NCI-H2029 treated with DMSO at 0.1 percent for 48 hours (cell line): ENCODE measurements around the gene EBF3.

Experiments
- DNase-seq: peaks from one replicate; lab custom pipeline; 2025; lab: John Stamatoyannopoulos, UW

The EBF3 gene

DNA sequence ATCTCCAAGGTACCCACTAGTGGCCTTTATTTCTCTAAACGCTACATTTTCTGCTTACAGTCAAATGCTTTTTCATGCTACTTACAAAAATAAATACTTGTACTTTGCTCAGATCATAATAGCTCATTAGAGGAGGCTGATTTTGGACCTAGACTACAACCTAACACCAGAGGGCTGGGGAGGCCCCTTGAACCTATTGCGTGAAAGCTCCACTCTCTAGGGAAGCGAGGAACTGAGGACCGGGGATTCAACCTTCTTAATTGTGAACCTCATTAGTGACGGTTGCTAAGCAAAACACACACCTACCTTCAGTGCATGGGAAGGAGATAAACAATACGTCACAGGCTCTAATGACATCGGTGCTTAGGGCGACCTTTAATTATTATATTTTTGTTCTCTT lies 92.1 kb downstream of the EBF3 start:
- no peak for DNase-seq

DNA sequence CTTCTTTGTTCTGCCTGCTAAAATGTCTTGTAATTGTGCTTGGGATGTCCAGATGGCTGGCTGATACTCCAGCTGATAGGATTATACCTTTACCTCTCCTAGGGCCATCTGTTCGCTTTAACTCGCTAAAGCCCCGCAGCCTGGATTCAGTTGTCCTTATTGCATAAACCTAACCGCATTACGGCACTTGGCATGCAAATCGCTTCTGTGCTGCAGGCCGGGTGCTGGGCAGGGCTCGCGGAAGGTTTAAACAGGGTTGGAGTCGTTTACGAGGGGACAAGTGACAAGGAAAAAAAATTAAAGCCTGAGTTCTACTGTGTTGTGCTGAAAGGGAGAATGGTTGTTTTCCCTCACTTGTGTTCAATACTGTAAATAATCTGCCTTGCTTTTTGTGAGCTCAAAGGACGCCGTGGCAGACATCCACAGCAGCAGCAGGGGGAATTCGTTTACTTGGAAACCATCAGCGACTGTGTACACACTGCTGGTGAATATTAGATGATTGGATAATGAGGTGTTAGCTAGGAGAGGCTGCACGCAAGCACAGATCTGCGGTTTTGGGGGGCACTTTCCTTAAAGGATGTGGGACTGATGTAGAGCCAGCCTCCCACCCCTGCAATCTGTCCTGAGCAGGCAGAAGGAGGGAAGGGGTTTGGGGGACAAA lies 93.0 kb downstream of the EBF3 start:
- DNase-seq, result no peak

DNA sequence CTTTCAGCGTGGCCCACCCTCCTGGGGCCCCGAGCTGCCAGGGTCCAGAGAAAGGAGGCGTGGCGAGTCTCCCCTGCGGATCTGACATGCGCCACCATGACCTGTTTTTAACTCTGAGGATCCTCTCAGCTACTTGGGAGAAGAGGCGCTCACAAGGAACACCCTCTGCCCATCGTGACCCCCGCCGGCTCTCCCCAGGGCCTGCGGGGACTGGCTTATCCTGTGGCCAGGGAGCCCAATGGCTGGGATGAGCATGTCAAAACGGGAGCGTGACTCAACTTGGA lies 93.7 kb downstream of the EBF3 start:
- no peak for DNase-seq

DNA sequence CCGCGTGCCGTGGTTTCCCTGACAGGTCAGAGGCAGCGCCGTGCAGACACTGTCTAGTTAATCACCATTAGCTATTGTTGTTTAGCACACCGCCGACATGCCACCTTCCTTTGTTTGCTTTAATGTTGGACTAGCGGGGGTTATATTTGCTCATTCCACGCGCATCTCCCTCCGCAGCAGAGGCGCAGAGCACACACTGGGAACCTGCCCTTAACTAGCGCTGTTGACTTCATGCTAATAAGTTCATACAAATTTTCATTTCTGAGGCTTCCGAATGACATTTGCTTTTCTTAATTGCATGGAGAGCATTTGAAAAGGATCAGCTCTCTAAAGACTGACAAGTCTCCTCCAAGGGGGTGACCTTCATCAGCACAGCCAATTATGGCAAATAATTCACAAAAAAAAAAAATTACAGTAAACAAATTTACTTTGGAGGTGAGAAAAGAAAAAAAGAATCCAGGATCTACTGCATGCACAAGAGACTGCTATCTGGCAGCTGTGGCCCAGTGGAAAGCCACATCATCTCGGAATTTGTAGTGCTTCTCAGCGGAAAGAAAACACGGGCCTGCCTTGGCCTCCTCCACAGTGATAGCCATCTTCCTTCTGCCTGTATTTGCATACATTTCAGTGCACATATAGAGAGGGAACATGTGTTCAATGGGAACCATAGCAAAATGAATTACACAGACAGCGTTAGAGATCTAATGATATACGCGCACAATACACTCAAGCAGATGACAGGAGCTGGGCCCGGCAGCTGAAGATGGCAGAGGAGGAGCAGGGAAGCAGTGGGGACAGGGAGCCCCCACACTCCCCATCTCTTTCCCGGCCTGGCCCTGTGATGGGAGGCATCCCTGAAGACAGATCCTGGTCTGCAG lies 94.2 kb downstream of the EBF3 start:
- DNase-seq, result no peak

DNA sequence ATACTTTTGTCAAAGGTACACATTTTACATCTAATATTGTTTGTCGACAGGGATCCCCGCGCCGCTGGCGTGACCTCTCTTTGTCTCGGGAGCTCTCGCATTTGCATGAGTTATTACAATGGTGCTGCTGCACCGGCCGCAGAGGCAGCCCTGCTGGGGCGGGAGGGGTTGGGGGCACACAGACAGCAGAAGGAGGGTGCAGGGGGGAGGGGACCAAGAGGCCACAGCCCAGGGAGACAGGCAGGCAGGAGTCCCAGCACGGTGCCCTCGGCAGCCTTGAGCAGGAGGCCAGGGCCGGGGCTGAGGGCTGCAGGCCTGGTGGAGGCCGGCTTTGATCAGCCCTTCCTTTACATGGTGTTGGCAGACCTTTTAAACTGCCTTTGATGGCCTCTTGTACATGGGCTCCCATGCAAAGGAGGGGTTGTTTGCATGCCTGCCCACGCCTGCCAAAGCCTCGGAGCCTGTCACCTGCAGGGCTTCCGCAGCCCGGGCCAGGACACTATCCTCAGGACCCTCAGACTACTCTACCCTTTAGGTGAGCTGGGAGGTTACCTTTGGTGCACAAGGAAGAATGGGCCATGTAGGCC lies 95.5 kb downstream of the EBF3 start:
- no peak for DNase-seq

DNA sequence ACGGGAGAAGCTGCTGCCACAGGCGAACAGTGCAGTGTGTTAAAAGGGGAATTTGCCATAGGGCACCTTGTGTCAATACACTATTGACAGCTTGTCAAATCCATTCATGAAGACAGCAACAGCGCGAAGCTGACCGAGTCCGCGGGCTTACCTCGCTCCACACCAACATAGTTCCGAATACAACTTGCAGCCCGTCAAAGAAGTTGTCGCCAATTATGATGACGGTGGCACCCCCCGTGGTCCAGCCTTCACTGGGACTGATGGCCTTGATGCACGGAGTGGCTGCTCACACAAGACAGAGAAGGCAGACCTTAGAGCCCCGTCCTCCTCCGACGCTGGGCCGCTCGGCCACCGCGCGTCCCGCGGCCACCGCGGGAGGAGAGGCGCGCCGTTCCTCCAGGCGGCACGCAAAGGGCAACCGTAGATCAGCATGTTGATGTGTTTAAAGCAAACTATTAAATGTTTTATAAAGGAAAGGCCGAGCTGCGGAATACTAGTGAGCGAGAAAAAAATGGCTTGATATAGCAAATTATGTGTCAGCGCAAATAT lies 96.4 kb downstream of the EBF3 start:
- DNase-seq, result no peak

DNA sequence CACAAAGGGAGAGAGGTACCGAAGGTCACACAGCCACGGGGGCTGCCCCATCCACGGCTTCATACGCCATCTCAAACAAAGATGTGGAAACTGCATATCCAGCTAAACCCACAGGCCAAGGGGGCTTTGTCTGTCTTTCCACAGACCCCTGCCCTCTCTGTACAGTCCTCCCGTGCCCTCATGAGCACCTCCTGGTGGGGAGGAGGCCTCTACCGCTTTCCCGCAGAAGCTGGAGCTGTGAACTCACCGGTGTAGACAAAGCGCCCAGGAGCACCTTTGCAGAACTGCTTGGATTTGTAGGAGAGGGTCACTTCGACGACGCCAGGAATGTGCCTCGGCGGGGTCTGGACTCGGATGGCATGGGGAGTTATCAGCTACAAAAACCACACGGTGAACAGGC lies 97.2 kb downstream of the EBF3 start:
- no peak for DNase-seq

DNA sequence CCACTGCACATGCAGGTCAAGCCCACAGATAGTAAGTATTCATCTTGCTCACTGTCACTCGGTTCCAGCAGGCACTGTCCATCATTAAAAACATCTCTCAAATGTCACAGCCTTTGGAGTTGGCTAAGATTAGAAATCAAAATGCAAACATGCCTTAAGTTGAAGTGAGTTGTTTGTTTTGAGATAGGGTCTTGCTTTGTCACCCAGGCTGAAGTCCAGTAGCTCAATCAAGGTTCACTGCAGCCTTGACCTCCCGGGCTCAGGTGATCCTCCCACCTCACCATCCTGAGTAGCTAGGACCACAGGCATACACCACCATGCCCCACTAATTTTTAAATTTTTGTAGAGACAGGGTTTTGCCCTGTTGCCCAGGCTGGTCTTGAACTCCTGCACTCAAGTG lies 98.1 kb downstream of the EBF3 start:
- DNase-seq, result no peak

DNA sequence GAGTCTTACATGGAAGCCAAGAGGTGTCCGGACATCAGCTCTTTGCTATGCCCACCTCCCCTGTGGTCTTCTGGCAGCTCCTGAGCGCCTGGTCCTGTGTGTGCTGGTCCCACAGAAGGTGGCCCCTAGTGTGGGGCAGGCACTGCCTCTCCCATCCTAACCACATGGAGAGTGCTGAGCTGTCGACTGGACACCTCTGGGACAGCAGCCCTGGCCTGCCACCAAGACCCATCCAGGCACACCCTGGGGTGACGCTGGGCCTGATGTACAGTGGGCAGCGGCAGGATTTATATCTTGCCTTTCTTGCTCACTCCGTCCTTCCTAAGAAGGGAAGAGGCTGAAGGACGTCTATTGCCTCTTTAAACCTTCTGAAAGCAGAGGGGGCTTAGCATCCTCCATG lies 98.7 kb downstream of the EBF3 start:
- DNase-seq, result no peak

DNA sequence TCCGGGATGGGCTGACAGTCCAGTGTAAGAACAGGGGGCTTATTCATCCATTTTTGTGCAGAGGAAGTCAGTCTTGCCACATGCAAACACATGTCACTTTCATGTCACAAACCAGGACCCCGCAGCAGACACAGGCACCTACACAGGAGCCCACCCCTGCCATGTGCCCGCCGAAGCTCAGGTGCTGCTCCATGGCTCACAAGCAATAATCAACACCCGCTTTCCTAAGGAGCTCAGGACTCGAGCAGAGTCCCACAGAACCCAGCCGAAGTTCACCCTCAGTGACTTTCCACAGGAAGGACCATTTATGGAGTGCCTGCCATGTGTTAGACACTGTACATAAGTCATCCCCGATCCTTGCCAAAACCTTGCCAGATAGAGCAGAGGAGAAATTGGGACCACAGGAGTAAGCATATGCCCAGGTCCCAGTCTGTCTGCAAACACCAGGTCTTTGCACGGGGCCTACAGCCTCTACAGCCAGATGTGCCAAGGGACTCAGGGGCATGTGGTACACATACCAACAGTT lies 99.4 kb downstream of the EBF3 start:
- no peak for DNase-seq

DNA sequence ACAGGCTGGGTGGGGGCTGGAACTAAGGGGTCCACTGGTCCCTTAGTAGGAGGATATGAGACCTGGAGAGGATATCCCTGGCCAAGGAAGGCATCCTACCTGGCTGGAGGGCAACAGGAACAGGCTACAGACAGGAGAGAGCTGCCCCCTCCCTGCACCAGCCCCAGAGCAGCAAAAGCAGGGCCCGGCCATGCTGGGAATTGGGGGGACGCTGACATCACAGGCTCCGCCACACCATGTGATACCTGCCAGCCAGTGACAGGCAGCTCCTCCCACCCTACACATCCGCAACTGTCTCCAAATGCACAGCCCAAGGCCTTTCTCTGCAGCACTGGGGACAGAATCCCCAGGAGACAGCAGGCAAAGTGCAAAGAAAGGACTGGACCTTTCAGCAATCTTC lies 100.0 kb downstream of the EBF3 start:
- DNase-seq, result no peak

DNA sequence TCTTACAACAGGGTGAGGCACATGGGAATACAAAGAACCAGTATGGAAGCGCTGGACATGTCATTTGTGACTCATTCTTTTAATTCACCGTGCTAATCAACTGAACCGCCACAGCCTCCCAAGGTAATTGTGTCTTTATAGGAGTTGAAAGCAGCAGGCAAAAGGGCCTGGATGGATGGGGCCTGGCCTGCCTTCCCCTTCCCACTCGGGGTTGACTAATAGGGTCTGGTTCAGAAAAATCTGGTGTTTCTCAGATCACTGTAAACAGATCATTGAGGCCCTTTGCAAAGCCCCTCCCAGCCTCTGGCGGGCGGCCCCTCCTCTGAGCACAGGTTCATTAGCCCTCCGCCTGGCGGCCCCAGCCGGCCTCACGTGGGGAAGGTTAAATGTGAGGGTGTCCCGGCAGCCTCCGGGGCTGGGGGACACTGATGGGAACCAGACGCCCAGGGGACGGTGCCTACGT lies 100.8 kb downstream of the EBF3 start:
- no peak for DNase-seq

DNA sequence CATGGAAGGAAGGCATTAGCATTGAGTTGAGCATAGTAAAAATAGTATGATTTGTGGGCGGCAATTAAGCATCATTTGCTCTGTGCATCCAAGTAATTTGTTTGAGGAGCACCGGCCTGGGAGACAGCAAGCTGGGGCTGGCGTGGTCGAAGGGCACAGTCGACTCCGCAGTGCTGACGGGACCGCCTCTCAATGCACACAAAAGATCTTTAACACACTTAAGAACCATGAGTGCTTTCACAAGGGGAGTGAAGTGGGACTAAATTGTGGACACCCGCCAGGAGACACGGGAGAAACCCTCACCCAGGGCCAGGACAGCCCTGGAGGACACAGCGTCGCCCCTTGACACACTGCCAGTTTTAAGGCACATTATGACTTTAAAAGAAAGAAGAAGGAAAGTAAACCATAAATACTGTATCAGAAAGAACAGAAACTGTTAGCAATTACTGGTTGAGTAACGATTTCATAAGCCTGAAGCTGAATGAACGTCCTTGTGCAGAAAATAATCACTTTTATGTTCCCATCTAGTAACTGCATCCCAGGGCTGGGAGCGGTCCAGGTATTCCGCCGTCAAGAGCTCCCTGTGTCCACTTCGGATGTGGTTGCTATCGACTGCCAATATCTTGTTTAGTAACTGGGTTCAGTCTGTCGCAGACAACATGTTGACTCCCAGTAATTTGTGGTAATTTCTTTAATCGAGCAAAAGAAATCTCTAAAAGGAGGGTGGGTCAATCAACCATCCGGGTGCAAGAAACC lies 102.1 kb downstream of the EBF3 start:
- no peak for DNase-seq

DNA sequence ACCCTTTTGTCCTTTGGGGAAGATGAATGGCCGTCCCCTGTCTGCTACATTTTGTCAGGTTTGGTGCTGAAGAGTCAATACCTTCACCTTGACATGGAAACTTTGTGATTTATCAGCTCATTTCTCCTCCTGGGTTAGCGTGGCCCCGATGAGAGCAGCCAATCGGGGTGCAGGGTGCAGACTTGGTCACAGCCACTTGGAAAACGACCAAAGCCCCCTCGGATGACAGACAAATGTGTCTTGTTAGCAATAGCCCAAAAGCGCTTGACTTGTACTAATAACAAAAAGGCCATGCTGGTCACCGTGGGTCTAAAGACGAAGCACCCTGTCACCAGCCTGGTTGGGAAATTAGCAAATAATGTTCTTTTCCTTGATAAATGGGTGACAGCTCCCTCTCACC lies 103.7 kb downstream of the EBF3 start:
- DNase-seq, result no peak

DNA sequence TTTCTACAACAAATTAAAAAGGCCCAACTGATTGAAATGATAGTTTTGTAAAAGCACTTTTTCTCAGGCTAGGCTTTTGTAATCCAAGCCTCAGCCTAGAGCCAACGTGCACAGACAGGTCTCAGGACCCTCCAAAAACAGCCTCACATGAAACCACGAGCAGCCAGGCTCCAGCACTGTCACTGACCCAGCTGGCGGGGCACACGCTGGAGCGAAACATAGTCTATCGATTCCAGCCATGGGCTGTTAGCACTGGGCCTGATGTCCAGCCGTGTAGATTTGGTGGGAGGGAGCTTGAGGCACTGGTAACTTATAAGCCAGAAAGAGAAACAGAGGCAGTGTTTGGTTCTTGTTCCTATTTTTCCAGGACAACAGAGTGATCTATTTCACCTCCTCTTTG lies 104.5 kb downstream of the EBF3 start:
- no peak for DNase-seq

DNA sequence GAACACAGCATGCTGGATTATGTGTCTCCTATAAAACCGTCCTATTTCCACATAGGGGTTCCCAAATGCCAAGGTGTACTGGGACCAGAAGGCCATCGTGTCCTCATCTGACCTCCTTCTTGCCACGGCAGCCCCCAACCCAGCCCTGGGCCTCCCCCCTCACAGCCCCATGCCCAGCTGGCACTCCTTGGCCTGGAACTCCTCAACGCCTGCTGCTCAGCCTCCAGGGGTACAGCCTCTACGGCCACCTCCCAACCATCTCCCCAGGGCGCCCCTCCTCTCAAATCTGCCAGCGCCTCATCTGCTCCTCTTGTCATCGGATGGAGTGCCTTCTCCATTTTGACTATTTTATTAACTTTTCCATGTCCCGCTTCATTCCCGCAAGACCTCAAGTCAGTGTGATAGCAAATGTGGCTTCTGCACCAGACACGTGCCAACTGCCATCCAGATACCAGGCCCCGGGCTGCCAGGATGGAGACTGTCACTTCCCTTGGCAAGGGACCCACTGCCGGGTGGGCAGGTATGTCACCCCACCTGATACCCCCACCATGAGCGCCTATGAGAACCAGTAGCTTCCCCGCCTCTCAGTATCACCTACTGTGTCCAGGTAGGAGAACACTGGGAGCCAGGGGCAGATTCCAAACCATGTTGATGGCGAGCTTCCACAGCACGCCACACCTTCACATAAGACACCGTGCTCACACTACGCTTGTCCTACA lies 106.7 kb downstream of the EBF3 start:
- no peak for DNase-seq

DNA sequence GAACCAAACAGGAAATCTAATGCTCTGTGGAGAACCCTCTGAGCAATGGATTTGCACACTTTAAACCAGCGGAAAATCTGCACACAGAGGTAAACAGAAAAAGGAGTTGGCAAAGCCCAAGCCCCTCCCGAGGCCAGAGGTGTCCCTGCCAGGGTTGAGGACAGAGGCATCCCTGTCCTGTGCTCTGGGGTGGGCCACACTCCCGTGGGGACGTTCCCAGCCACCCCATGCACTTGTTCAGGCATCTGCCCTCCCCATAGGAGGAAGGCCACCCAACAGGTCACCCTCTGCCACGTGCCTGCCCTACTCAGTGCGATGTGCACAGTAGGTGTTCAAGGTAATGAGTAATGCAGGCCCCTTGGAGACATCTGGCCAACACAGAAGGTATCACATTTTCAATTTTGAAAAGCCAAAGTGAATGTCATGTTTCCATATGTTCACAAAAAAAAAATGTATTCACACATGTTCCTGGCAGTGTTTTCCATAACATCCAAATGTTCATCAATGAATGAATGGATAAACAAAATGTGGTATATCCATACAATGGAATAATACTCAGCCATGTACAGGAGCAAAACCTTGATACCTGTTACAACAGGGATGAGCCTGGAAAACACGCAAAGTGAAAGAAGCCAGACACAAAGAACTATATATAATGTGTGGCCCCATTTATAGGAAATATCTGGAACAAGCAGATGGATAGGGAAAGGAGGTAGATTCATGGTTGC lies 108.1 kb downstream of the EBF3 start:
- DNase-seq, result no peak

DNA sequence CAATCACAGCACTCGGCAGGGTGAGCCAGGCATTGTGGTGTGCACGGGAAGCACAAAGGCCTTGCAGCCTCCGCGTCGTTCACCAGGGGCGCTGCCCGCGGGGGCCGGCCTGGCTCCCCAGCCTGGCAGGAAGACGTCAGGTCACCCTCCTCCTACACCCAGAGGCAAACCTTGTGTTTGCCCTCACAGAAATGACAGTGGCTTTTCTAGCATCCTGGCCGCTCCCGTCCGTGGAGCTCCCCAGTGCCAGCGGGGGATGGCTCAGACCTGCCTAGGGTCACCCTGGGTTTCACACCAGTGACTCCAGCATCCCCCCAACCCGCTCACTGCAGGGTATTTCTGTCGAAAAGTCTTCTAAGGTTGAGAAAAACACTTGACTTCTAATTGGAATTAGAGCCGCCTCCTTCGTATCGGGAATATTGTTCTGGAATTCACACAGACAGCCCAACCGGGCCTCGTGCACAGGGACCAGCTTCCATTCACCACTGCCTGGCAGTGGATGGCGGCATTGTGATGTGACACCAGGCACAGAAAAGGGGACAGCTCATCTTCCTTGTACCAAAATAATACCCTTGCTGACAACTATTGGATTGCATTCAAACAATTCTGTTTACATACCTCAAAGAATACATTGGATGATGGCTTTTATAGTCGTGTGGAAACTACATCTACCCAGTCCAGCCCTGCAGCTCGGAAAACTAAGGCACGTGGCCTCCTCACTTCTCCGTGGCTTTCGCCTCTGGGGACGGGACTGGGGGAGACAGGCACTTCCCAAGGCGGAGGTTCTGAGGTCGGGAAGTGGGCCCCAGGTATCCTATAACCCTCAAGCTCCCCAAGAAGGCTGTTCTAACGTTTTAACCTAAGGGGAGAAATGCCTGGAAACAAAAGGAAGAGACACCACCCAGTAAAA lies 109.0 kb downstream of the EBF3 start:
- DNase-seq, result no peak

DNA sequence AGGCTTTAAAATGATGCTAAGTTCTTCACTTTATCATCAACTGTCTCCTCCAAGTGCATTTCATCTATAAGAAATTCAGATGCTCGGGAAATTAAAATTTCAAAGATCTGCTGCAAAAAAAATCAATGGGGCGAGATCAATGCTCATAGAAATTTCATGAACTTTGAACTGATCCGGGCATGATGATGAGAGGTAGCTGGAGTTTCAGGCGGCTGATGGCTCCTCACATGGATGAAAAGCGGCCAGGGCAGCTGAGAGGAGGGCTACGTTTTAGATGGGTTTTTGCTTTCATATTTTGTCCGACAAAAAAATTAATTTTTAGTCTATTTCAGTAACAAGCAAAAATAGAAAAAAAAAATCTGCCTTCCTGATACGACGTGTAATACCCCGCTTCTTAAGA lies 109.9 kb downstream of the EBF3 start:
- no peak for DNase-seq

DNA sequence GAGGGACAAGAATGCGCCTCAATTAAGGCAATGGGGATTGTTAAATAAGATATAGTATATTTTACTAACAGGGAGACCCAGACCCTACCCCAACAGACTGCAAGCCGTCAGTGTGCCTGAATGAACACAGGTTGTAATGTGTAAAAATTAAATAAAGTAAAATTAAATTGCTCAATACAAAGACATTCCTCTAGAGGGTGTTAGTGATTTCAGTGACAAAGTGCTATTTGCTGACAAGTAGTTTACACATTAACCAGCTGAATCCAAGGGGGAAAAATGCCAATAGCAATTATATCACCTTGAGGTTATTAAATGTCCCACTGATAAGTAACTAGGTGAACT lies 110.5 kb downstream of the EBF3 start:
- DNase-seq, result no peak
